K562 (cell line): Measurements from ENCODE around the gene DIP2B. TPM values are rescaled to one million over a fixed set of nuclear protein-coding genes. Genes with fewer than 3 reads are reported as not detected.

ENCODE experiments used
- ATAC-seq: fragments of 200-7000 bp; cut with Tn5 transposase; 3 replicates; pipeline ENCODE4 v1.9.1; 2020; ENCODE audit warnings: moderate library complexity
- BruUV-seq: library from RNA; stranded (reverse); fragments of 400-500 nt; replicated peaks from 2 replicates; lab custom pipeline; 2021; lab: Mats Ljungman, UMichigan
- CTCF ChIA-PET: fragments of 300-600 bp; formaldehyde crosslinking; extraction: SDS; loops from one replicate; lab custom pipeline; 2021; ENCODE audit warnings: low intra/inter-chr PET ratio; lab: Yijun Ruan, JAX
- POLR2A ChIA-PET: fragments of 300-600, 350-650 bp; sonication (Branson Sonifier 250); formaldehyde crosslinking; extraction: SDS; loops from one replicate; lab custom pipeline; 2021; ENCODE audit warnings: antibody characterized with exemption, inconsistent platforms; lab: Yijun Ruan, JAX
- DNase-seq, 4 experiments: peaks; one replicate each; pipeline versions ENCODE4 v3.0.0 to v3.0.0-alpha.2; 2011 to 2018; ENCODE audit warnings: low spot score in 3 of 4, mixed read lengths in 3 of 4; ENCODE audit errors: extremely low read depth in 1 of 4
- FAIRE-seq: peaks from 2 replicates; lab custom pipeline; 2011; peaks lifted over from hg19 to GRCh38; lab: Jason Lieb, UNC
- H2AFZ ChIP-seq: 2 replicates; pipeline ENCODE4 v1.6.0; 2011; ENCODE audit warnings: low read depth, low read length, control low read depth, inconsistent platforms
- H3K27ac ChIP-seq: fragments of 200-600 bp; 3 replicates; pipeline ENCODE4 v1.8.0; 2011; ENCODE audit warnings: low read depth, mild to moderate bottlenecking, control low read depth, inconsistent platforms, low read length, moderate library complexity, mixed read lengths; ENCODE audit errors: extremely low read depth
- H3K27me3 ChIP-seq, 2 experiments: fragments of 300-600 bp in 1 of 2; 2 replicates in 1 of 2; 3 replicates in 1 of 2; pipeline versions ENCODE4 v1.6.0 to v1.8.0; 2011; ENCODE audit warnings: inconsistent platforms in 2 of 2, low read length in 2 of 2, mild to moderate bottlenecking in 1 of 2, mixed read lengths in 1 of 2, moderate library complexity in 1 of 2; ENCODE audit not compliant: control insufficient read depth in 2 of 2, insufficient read depth in 2 of 2
- H3K36me3 ChIP-seq: fragments of 300-600 bp; 3 replicates; pipeline ENCODE4 v1.8.0; 2011; ENCODE audit warnings: mild to moderate bottlenecking, low read length, inconsistent platforms; ENCODE audit not compliant: control insufficient read depth, insufficient read depth
- H3K4me1 ChIP-seq, 2 experiments: fragments of 200-600 bp in 1 of 2; replicated peaks in 1 of 2; 2 replicates in 1 of 2; 3 replicates in 1 of 2; pipeline versions ENCODE4 v1.5.1 to v1.8.0; 2011; ENCODE audit warnings: inconsistent platforms in 2 of 2, low read length in 2 of 2, mild to moderate bottlenecking in 1 of 2, mixed read lengths in 1 of 2, moderate library complexity in 1 of 2; ENCODE audit not compliant: control insufficient read depth in 2 of 2, insufficient read depth in 2 of 2
- H3K4me2 ChIP-seq: 2 replicates; pipeline ENCODE4 v1.6.1; 2011; ENCODE audit warnings: low read length, control low read depth, inconsistent platforms, mixed read lengths; ENCODE audit not compliant: insufficient read depth
- H3K4me3 ChIP-seq: fragments of 200-600 bp; sonication (generic), shearing (Covaris generic); 2 replicates; pipeline ENCODE4 v1.5.1; 2016; ENCODE audit warnings: control low read depth, inconsistent platforms
- H3K79me2 ChIP-seq: fragments of 200-600 bp; 3 replicates; pipeline ENCODE4 v1.8.0; 2011; ENCODE audit warnings: low read length, inconsistent platforms; ENCODE audit not compliant: control insufficient read depth, insufficient read depth
- H3K9ac ChIP-seq, 2 experiments: 2 replicates each; pipeline versions ENCODE4 v1.6.0 to v1.6.1; 2011; ENCODE audit warnings: low read depth in 2 of 2, low read length in 2 of 2, control low read depth in 1 of 2, inconsistent platforms in 1 of 2, mild to moderate bottlenecking in 1 of 2, mixed read lengths in 1 of 2; ENCODE audit not compliant: insufficient read depth in 1 of 2
- H3K9me1 ChIP-seq: one replicate; pipeline ENCODE4 v1.6.0; 2011; ENCODE audit warnings: inconsistent platforms, mild to moderate bottlenecking, low read length, moderate library complexity; ENCODE audit not compliant: control insufficient read depth, insufficient read depth
- H3K9me3 ChIP-seq: replicated peaks from 2 replicates; pipeline ENCODE4 v1.5.1; 2011; ENCODE audit warnings: low read depth, low read length, inconsistent platforms; ENCODE audit not compliant: control insufficient read depth, insufficient read depth
- H4K20me1 ChIP-seq: replicated peaks from 2 replicates; pipeline ENCODE4 v1.6.1; 2011; ENCODE audit warnings: low read length, inconsistent platforms, mixed read lengths; ENCODE audit not compliant: control insufficient read depth, insufficient read depth
- CSDE1 ChIP-seq, 2 experiments: fragments of 450-650 bp; IDR thresholded peaks; 2 replicates each; pipeline ENCODE4 v1.6.1; 2016; ENCODE audit warnings: mild to moderate bottlenecking in 1 of 2
- EHMT2 ChIP-seq: fragments of 450-650 bp; IDR thresholded peaks from 2 replicates; pipeline ENCODE4 v1.6.1; 2018; ENCODE audit warnings: antibody characterized with exemption
- HNRNPH1 ChIP-seq: fragments of 200-400 bp; formaldehyde crosslinking; optimal IDR thresholded peaks from 2 replicates; pipeline ENCODE3; 2017; ENCODE audit warnings: low read depth, mild to moderate bottlenecking, low read length, moderate library complexity
- L3MBTL2 ChIP-seq: fragments of 450-650 bp; IDR thresholded peaks from 2 replicates; pipeline ENCODE4 v1.6.1; 2016; ENCODE audit warnings: mild to moderate bottlenecking, moderate library complexity
- MECOM ChIP-seq: fragments of 250-450 bp; sonication (Bioruptor Pico); IDR thresholded peaks from 2 replicates; pipeline ENCODE4 v1.8.0; 2022; ENCODE audit warnings: inconsistent platforms
- PCBP2 ChIP-seq: fragments of 200-400 bp; formaldehyde crosslinking; IDR thresholded peaks from 2 replicates; pipeline ENCODE4 v1.6.1; 2018; ENCODE audit warnings: low read length, low read depth, mild to moderate bottlenecking, moderate library complexity; ENCODE audit not compliant: poor library complexity, severe bottlenecking
- STAT5B ChIP-seq: fragments of 250-450 bp; sonication (Bioruptor Pico); IDR thresholded peaks from 2 replicates; pipeline ENCODE4 v1.8.0; 2021; ENCODE audit warnings: mild to moderate bottlenecking, inconsistent platforms
- TOE1 ChIP-seq, 2 experiments: fragments of 450-650 bp in 1 of 2; sonication (generic) in 1 of 2; formaldehyde crosslinking in 1 of 2; IDR thresholded peaks; 2 replicates each; pipeline versions ENCODE4 v1.7.1 to v1.8.0; 2016 to 2022; ENCODE audit warnings: borderline replicate concordance in 2 of 2, mild to moderate bottlenecking in 2 of 2, antibody characterized with exemption in 1 of 2, inconsistent platforms in 1 of 2, low read depth in 1 of 2, missing genetic modification reagents in 1 of 2, moderate library complexity in 1 of 2
- ZNF143 ChIP-seq: sonication (generic); formaldehyde crosslinking; IDR thresholded peaks from 2 replicates; pipeline ENCODE4 v1.9.0; 2022; ENCODE audit warnings: mild to moderate bottlenecking, missing genetic modification reagents
- ZNF584 ChIP-seq: fragments of 200-800 bp; sonication (Bioruptor generic); IDR thresholded peaks from 2 replicates; pipeline ENCODE4 v1.6.1; 2016; ENCODE audit warnings: low read depth, mild to moderate bottlenecking, missing genetic modification characterization, missing compliant biosample characterization
- WGBS: fragments of 100-300 bp; shearing (Covaris generic); methylation state at CpG from one replicate; pipeline ENCODE4 v1.1.6; 2016; ENCODE audit warnings: low coverage, mixed read lengths; ENCODE audit not compliant: insufficient coverage; ENCODE audit errors: missing lambda C conversion rate; 5-methylcytosine and 5-hydroxymethylcytosine counted together
- in situ Hi-C: fragments of 300-500 bp; cut with MboI; formaldehyde crosslinking; loops from 4 replicates; pipeline ENCODE4 v1.15.0; 2018; ENCODE audit warnings: inconsistent platforms, mixed read lengths
- intact Hi-C: fragments of 100-400 bp; cut with micrococcal nuclease; formaldehyde crosslinking; loops from 2 replicates; pipeline ENCODE4 v1.14.2; 2022
- polyA plus RNA-seq, 8 experiments: library from polyadenylated mRNA; depleted of rRNA in 4 of 8; stranded (reverse) in 5 of 8; unstranded in 3 of 8; fragments of >200 nt; fragmentation: Nextera tagmentation in 2 of 8; fragmentation: Illumina TruSeq in 1 of 8; extraction: Ambion mirVana in 2 of 8; extraction: Trizol in 1 of 8; gene quantifications; 2 replicates each; pipeline versions ENCODE4 v1.2.1 to v1.2.3, GENCODE V29; 2011 to 2014; ENCODE audit warnings: inconsistent platforms in 1 of 8, missing spikeins in 1 of 8
- total RNA-seq, 7 experiments: library from RNA; depleted of rRNA in 6 of 7; stranded (reverse); fragments of >200 nt in 6 of 7; fragmentation: Illumina TruSeq in 2 of 7; extraction: Trizol in 2 of 7; gene quantifications; 2 replicates each; pipeline versions ENCODE4 v1.2.1 to v1.2.3, GENCODE V29; 2011 to 2021; ENCODE audit warnings: low replicate concordance in 1 of 7
- TF ChIP-seq, protein P1 (sequence below), 2 experiments: fragments of 450-650 bp; conservative IDR thresholded peaks; 2 replicates each; pipeline ENCODE4 v1.6.1; 2017; ENCODE audit warnings: mild to moderate bottlenecking in 2 of 2, moderate library complexity in 2 of 2
- TF ChIP-seq, protein P2 (sequence below), 2 experiments: fragments of 450-650 bp in 1 of 2; sonication (generic) in 1 of 2; formaldehyde crosslinking in 1 of 2; IDR thresholded peaks; 2 replicates each; pipeline versions ENCODE4 v1.7.1 to v1.9.0; 2016 to 2022; ENCODE audit warnings: inconsistent platforms in 1 of 2, mild to moderate bottlenecking in 1 of 2, missing genetic modification reagents in 1 of 2

DIP2B gene
- total and polyA plus RNA-seq, 9 of the 15 experiments (the other 6 are each of a cell fraction or from before 2014, with no cell fraction given) = 4.6 to 26.1 (median 18.8) TPM

DNA sequence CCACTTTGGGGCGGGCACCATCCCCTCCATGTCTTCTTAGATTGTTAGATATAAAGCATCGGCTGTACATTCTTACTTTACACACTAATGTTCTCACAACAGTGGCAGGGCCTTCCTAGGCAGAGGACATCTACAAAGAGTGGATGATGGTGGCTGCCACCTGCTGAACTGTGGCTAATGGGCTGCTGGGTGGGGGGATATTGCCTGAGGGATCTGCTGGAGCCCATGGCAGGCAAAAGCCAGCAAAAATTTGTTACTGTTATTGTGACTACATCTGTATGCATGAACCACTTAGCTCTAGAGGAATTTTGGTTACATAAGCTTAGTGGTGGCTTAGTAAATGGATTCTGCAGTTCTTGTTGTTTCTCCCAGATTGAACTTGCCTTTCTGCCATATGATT, 52.6 kb downstream of the DIP2B start:
- peaks cover 27 to 37% of the 10 kb centered on the region in 2 experiments for H3K4me1 ChIP-seq
- peaks cover 64% of the 10 kb centered on the region for H3K79me2 ChIP-seq
- H3K4me2 ChIP-seq = no peak overlapping the region
- 97% methylated on average over 2 of the region's 2 CpGs for WGBS
- intact Hi-C loops (no loop called here), in situ Hi-C loops (no loop called here)
- H4K20me1 ChIP-seq = no peaks in the 10 kb centered on the region
- H3K27ac ChIP-seq = no peak overlapping the region
- TF ChIP-seq ZNF584 (CRISPR knock-in tag) (no peak), CSDE1 (IDR thresholded peaks at IDR 0.05) (no peak), TOE1 (IDR thresholded peaks at IDR 0.05; ENCODE audit: borderline replicate concordance) (no peak), TOE1 (CRISPR knock-in tag; IDR thresholded peaks at IDR 0.05; ENCODE audit: borderline replicate concordance, low read depth) (no peak), EHMT2 (no peak), L3MBTL2 (no peak), PCBP2 (no peak), ZNF143 (CRISPR knock-in tag) (no peak), HNRNPH1 (no peak), MECOM (no peak), STAT5B (no peak)
- TF ChIP-seq, protein P1, sequence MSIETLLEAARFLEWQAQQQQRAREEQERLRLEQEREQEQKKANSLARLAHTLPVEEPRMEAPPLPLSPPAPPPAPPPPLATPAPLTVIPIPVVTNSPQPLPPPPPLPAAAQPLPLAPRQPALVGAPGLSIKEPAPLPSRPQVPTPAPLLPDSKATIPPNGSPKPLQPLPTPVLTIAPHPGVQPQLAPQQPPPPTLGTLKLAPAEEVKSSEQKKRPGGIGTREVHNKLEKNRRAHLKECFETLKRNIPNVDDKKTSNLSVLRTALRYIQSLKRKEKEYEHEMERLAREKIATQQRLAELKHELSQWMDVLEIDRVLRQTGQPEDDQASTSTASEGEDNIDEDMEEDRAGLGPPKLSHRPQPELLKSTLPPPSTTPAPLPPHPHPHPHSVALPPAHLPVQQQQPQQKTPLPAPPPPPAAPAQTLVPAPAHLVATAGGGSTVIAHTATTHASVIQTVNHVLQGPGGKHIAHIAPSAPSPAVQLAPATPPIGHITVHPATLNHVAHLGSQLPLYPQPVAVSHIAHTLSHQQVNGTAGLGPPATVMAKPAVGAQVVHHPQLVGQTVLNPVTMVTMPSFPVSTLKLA (conservative IDR thresholded peaks at IDR 0.05) = no peak
- TF ChIP-seq, protein P2, sequence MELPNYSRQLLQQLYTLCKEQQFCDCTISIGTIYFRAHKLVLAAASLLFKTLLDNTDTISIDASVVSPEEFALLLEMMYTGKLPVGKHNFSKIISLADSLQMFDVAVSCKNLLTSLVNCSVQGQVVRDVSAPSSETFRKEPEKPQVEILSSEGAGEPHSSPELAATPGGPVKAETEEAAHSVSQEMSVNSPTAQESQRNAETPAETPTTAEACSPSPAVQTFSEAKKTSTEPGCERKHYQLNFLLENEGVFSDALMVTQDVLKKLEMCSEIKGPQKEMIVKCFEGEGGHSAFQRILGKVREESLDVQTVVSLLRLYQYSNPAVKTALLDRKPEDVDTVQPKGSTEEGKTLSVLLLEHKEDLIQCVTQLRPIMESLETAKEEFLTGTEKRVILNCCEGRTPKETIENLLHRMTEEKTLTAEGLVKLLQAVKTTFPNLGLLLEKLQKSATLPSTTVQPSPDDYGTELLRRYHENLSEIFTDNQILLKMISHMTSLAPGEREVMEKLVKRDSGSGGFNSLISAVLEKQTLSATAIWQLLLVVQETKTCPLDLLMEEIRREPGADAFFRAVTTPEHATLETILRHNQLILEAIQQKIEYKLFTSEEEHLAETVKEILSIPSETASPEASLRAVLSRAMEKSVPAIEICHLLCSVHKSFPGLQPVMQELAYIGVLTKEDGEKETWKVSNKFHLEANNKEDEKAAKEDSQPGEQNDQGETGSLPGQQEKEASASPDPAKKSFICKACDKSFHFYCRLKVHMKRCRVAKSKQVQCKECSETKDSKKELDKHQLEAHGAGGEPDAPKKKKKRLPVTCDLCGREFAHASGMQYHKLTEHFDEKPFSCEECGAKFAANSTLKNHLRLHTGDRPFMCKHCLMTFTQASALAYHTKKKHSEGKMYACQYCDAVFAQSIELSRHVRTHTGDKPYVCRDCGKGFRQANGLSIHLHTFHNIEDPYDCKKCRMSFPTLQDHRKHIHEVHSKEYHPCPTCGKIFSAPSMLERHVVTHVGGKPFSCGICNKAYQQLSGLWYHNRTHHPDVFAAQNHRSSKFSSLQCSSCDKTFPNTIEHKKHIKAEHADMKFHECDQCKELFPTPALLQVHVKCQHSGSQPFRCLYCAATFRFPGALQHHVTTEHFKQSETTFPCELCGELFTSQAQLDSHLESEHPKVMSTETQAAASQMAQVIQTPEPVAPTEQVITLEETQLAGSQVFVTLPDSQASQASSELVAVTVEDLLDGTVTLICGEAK (IDR thresholded peaks at IDR 0.05) = no peak
- TF ChIP-seq, protein P2 (CRISPR knock-in tag; IDR thresholded peaks at IDR 0.05) = no peak
- BruUV-seq = no TSS peak
- H3K27me3 ChIP-seq = no peaks in the 10 kb centered on the region
- H3K4me3 ChIP-seq = no peak overlapping the region
- FAIRE-seq (no peak), ATAC-seq (no peak), DNase-seq (no peak)
- H3K9ac ChIP-seq = no peak overlapping the region
- no peaks in the 10 kb centered on the region for H3K9me3 ChIP-seq
- no peaks in the 10 kb centered on the region for H3K9me1 ChIP-seq
- CTCF ChIA-PET = no interaction called here
- peaks cover 19% of the 10 kb centered on the region; the same call in 2 of the 3 replicates for H3K36me3 ChIP-seq
- H2AFZ ChIP-seq = no peak overlapping the region
- POLR2A ChIA-PET = interaction anchor here (1.1 kb wide), 1 partner anchor 10 kb away, joined by 4 read pairs; no protein-coding TSS in a partner anchor
